ENCODE measurements around the gene CCT7. TPM values are rescaled to one million over a fixed set of nuclear protein-coding genes. Genes with fewer than 3 reads are reported as not detected.

The CCT7 gene
- total and polyA plus RNA-seq, 2 experiments from 2014 or later, result 287 to 642 TPM

DNA sequence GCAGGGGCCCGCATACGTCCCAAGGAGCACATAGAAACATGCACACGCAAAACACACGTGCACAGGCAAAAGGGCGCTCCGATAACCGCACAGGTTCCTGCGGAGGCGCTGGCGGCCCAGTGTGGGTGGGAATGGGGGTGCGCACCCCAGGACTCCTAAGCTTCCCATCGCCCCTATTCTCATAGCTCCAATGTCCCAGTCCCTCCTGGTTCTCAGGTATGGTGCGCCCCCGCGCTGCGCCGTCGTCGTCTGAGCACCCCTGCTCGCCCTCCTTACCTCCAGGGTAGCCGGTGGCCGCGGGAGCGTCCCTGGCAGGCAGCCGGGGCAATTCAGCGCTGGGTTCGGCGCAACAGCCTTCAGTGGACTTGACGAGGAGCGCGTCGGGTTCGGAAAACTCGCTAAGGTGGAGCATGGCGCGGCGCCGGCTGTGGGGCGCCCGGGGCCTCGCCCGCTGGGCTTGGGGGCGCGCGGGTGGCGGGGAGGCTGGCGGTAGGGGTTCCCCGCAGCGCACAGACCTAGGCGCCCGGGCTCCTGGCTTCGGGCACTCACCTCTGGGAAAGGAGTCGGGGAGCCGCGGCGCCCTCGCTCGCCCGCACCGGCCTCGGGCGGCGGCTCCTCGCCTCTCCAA, 58.9 kb downstream of the CCT7 start:
- Mint-ChIP-seq H3K9me3 (no peaks in the 10 kb centered on the region), H3K36me3 (ENCODE audit: low read depth) (no peaks in the 10 kb centered on the region), H3K4me3 (peak overlapping the region; percentile 75), H3K4me1 (peaks cover 19% of the 10 kb centered on the region), H3K27me3 (ENCODE audit: insufficient read depth, low read depth, poor library complexity) (peaks cover 69% of the 10 kb centered on the region), H3K27ac (no peak overlapping the region)
- peak overlapping the region; percentile 89 for H3K4me2 ChIP-seq
- ATAC-seq, result peak; percentile 13
- peak overlapping the region; percentile 67 for H3K4me3 ChIP-seq
- H3F3A ChIP-seq (replicated peaks; ENCODE audit: low read depth), result peaks cover 9% of the 10 kb centered on the region
- H3K27ac ChIP-seq (ENCODE audit: low read depth), result no peak overlapping the region
- H3K79me2 ChIP-seq (replicated peaks; ENCODE audit: insufficient read depth), result no peaks in the 10 kb centered on the region
- TF ChIP-seq, protein P1, sequence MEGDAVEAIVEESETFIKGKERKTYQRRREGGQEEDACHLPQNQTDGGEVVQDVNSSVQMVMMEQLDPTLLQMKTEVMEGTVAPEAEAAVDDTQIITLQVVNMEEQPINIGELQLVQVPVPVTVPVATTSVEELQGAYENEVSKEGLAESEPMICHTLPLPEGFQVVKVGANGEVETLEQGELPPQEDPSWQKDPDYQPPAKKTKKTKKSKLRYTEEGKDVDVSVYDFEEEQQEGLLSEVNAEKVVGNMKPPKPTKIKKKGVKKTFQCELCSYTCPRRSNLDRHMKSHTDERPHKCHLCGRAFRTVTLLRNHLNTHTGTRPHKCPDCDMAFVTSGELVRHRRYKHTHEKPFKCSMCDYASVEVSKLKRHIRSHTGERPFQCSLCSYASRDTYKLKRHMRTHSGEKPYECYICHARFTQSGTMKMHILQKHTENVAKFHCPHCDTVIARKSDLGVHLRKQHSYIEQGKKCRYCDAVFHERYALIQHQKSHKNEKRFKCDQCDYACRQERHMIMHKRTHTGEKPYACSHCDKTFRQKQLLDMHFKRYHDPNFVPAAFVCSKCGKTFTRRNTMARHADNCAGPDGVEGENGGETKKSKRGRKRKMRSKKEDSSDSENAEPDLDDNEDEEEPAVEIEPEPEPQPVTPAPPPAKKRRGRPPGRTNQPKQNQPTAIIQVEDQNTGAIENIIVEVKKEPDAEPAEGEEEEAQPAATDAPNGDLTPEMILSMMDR (conservative IDR thresholded peaks at IDR 0.05; ENCODE audit: low read depth in 2 of 2), result 0 out of 4 replicates have a peak, but pooled peaks of 1 of the 2 experiments have one; percentile 6
- peak; percentile 88 for TF ChIP-seq EZH2 (IDR thresholded peaks at IDR 0.05; ENCODE audit: low read depth, unreplicated experiment)
- no peak for TF ChIP-seq POLR2AphosphoS5 (IDR thresholded peaks at IDR 0.05; ENCODE audit: low read depth)
- TF ChIP-seq, protein P2, sequence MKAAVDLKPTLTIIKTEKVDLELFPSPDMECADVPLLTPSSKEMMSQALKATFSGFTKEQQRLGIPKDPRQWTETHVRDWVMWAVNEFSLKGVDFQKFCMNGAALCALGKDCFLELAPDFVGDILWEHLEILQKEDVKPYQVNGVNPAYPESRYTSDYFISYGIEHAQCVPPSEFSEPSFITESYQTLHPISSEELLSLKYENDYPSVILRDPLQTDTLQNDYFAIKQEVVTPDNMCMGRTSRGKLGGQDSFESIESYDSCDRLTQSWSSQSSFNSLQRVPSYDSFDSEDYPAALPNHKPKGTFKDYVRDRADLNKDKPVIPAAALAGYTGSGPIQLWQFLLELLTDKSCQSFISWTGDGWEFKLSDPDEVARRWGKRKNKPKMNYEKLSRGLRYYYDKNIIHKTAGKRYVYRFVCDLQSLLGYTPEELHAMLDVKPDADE (IDR thresholded peaks at IDR 0.05), result no peak
- TF ChIP-seq, protein P3, sequence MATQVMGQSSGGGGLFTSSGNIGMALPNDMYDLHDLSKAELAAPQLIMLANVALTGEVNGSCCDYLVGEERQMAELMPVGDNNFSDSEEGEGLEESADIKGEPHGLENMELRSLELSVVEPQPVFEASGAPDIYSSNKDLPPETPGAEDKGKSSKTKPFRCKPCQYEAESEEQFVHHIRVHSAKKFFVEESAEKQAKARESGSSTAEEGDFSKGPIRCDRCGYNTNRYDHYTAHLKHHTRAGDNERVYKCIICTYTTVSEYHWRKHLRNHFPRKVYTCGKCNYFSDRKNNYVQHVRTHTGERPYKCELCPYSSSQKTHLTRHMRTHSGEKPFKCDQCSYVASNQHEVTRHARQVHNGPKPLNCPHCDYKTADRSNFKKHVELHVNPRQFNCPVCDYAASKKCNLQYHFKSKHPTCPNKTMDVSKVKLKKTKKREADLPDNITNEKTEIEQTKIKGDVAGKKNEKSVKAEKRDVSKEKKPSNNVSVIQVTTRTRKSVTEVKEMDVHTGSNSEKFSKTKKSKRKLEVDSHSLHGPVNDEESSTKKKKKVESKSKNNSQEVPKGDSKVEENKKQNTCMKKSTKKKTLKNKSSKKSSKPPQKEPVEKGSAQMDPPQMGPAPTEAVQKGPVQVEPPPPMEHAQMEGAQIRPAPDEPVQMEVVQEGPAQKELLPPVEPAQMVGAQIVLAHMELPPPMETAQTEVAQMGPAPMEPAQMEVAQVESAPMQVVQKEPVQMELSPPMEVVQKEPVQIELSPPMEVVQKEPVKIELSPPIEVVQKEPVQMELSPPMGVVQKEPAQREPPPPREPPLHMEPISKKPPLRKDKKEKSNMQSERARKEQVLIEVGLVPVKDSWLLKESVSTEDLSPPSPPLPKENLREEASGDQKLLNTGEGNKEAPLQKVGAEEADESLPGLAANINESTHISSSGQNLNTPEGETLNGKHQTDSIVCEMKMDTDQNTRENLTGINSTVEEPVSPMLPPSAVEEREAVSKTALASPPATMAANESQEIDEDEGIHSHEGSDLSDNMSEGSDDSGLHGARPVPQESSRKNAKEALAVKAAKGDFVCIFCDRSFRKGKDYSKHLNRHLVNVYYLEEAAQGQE (IDR thresholded peaks at IDR 0.05; ENCODE audit: unreplicated experiment), result no peak
- DNase-seq (ENCODE audit: low spot score), result peak; percentile 48
- H3K9me2 ChIP-seq (ENCODE audit: insufficient read depth), result no peaks in the 10 kb centered on the region
- no peaks in the 10 kb centered on the region for H3K36me3 ChIP-seq (ENCODE audit: insufficient read depth)
- peaks cover 5% of the 10 kb centered on the region for H4K20me1 ChIP-seq (replicated peaks; ENCODE audit: insufficient read depth)
- H3K27me3 ChIP-seq (ENCODE audit: insufficient read depth), result peaks cover 98% of the 10 kb centered on the region
- H3K4me1 ChIP-seq (ENCODE audit: insufficient read depth), result peaks cover 12% of the 10 kb centered on the region; the same call in 1 of the 2 replicates
- peak overlapping the region; percentile 78; the same call in 1 of the 2 replicates for H2AFZ ChIP-seq

DNA sequence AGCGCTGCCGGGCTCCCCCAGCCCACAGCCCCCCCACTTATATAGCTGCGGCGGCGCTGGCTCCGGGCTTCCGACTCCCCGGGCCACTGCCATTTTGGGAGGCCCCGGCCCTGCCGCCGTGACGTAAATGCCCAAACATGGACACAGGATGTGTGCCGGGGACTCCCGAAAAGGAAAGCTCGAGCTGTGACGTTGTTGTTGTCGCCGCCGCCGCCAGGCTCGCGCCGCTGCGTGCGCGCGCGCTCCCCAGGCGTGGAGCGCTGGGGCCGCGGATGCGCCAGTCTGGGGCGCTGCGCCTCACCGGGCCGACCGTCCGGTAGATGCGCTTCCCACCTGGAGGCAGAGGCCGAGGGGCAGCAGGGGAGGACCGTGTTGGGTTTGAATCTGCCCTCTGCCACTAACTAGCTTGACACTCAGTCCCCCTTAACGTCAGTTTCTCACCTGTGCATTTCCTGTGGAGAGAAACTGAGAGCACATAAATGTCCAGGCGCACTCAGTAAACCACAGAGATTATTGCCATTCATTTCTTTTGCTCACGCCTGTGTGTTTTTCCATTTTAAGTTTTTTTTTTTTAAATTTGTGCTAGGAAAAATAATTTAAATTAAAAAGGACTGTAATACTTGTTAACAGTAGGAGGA, 59.5 kb downstream of the CCT7 start, which contains the start of gene EGR4:
Gene EGR4 (minus strand): TSS at position 15 of the 638 bp plus-strand sequence. CDS start 231 bp downstream, outside the sequence.
- H3K27me3 Mint-ChIP-seq (ENCODE audit: insufficient read depth, low read depth, poor library complexity), result peaks cover 66% of the 10 kb centered on the region

More for the DNA sequence above, 59.5 kb downstream of the CCT7 start, which contains the start of gene EGR4:
- Histone ChIP-seq H3K4me2 (peak within 1 kb of the TSS; percentile 89), H2AFZ (peak within 1 kb of the TSS; percentile 87), H3K27me3 (ENCODE audit: insufficient read depth) (peaks cover 91% of the 10 kb centered on the region), H3K4me1 (ENCODE audit: insufficient read depth) (peaks cover 12% of the 10 kb centered on the region; the same call in 1 of the 2 replicates), H3K36me3 (ENCODE audit: insufficient read depth) (no peaks in the 10 kb centered on the region), H3K27ac (ENCODE audit: low read depth) (no peak within 1 kb of the TSS), H3K9me2 (ENCODE audit: insufficient read depth) (no peaks in the 10 kb centered on the region), H3K4me3 (peak within 1 kb of the TSS; percentile 67), H3F3A (replicated peaks; ENCODE audit: low read depth) (peaks cover 9% of the 10 kb centered on the region), H4K20me1 (replicated peaks; ENCODE audit: insufficient read depth) (peaks cover 5% of the 10 kb centered on the region), H3K79me2 (replicated peaks; ENCODE audit: insufficient read depth) (no peaks in the 10 kb centered on the region)
- peak; percentile 95 for DNase-seq (ENCODE audit: low spot score)
- Mint-ChIP-seq H3K4me3 (peak within 1 kb of the TSS; percentile 75), H3K9me3 (no peaks in the 10 kb centered on the region), H3K27ac (no peak within 1 kb of the TSS), H3K4me1 (peaks cover 19% of the 10 kb centered on the region), H3K36me3 (ENCODE audit: low read depth) (no peaks in the 10 kb centered on the region)
- peak; percentile 54 for ATAC-seq
- no peak for TF ChIP-seq ZNF331 (CRISPR knock-in tag; IDR thresholded peaks at IDR 0.05; ENCODE audit: low read depth)
- peak; percentile 94 for TF ChIP-seq CREB1 (CRISPR knock-in tag; IDR thresholded peaks at IDR 0.05; ENCODE audit: low read depth)
- TF ChIP-seq, protein P1 (conservative IDR thresholded peaks at IDR 0.05; ENCODE audit: low read depth in 2 of 2), result peak in 1 of 2 experiments; percentile 23; a peak in 1 of 4 replicates
- no peak for TF ChIP-seq EZH2phosphoT487 (IDR thresholded peaks at IDR 0.05; ENCODE audit: unreplicated experiment)
- TF ChIP-seq NANOG (IDR thresholded peaks at IDR 0.05; ENCODE audit: borderline replicate concordance), result no peak
